Panc1 (cell line): ENCODE data around the gene NOL4L. TPM values are rescaled to one million over a fixed set of nuclear protein-coding genes. Genes with fewer than 3 reads are reported as not detected.
A peak's percentile ranks its signal among the peaks of the same experiment; 100 is the strongest.

Source experiments
- ATAC-seq: fragments of 200-7000 bp; cut with Tn5 transposase; 2 replicates; pipeline ENCODE4 v1.9.1; 2020; ENCODE audit warnings: mild to moderate bottlenecking, moderate library complexity
- BruUV-seq: library from RNA; stranded (reverse); fragments of 400-500 nt; replicated peaks from 2 replicates; lab custom pipeline; 2021; lab: Mats Ljungman, UMichigan
- CTCF ChIA-PET: fragments of 300-600 bp; sonication (Branson Sonifier 250); formaldehyde crosslinking; loops from one replicate; lab custom pipeline; 2022; ENCODE audit warnings: antibody characterized with exemption; lab: Charles Lee
- POLR2A ChIA-PET: fragments of 300-600 bp; sonication (Branson Sonifier 250); formaldehyde crosslinking; loops from one replicate; lab custom pipeline; 2022; ENCODE audit warnings: antibody characterized with exemption; lab: Charles Lee
- DNase-seq: peaks from one replicate; pipeline ENCODE4 v3.0.0-alpha.2; 2010; ENCODE audit warnings: low read depth, low spot score
- H3K27ac ChIP-seq: 2 replicates; pipeline ENCODE4 v1.5.1; 2011; ENCODE audit warnings: mild to moderate bottlenecking, low read length, inconsistent platforms
- H3K27me3 ChIP-seq: fragments of 200-500 bp; sonication (Bioruptor generic); 2 replicates; pipeline ENCODE4 v1.6.0; 2014; ENCODE audit warnings: low read length, inconsistent platforms; ENCODE audit not compliant: control insufficient read depth, insufficient read depth
- H3K36me3 ChIP-seq: fragments of 200-500 bp; sonication (Bioruptor generic); 2 replicates; pipeline ENCODE4 v1.5.1; 2014; ENCODE audit warnings: inconsistent platforms, mild to moderate bottlenecking, low read length, moderate library complexity; ENCODE audit not compliant: control insufficient read depth, insufficient read depth
- H3K4me1 ChIP-seq: 2 replicates; pipeline ENCODE4 v1.5.1; 2011; ENCODE audit warnings: inconsistent platforms, mild to moderate bottlenecking, low read length, moderate library complexity; ENCODE audit not compliant: control insufficient read depth, insufficient read depth
- H3K4me3 ChIP-seq, 2 experiments: 2 replicates each; pipeline ENCODE4 v1.5.1; 2011 to 2012; ENCODE audit warnings: low read depth in 2 of 2, low read length in 2 of 2, mild to moderate bottlenecking in 2 of 2, inconsistent platforms in 1 of 2, moderate library complexity in 1 of 2
- H3K9me3 ChIP-seq: fragments of 200-500 bp; sonication (Bioruptor generic); 2 replicates; pipeline ENCODE4 v1.5.1; 2014; ENCODE audit warnings: low read depth, mild to moderate bottlenecking, inconsistent platforms, low read length, moderate library complexity; ENCODE audit not compliant: control insufficient read depth, insufficient read depth
- POLR2AphosphoS5 ChIP-seq: IDR thresholded peaks from 2 replicates; pipeline ENCODE4 v1.6.1; 2012; ENCODE audit warnings: mild to moderate bottlenecking, low read depth, low read length, moderate library complexity
- SIN3A ChIP-seq: IDR thresholded peaks from 2 replicates; pipeline ENCODE4 v1.6.1; 2012; ENCODE audit warnings: low read depth, mild to moderate bottlenecking, low read length, moderate library complexity, borderline replicate concordance; ENCODE audit not compliant: insufficient read depth
- TCF7L2 ChIP-seq: IDR thresholded peaks from 2 replicates; pipeline ENCODE4 v1.6.1; 2011; ENCODE audit warnings: mild to moderate bottlenecking, low read depth, low read length, inconsistent platforms
- in situ Hi-C: cut with HindIII; loops from 2 replicates; pipeline ENCODE4 v1.10.0; 2016; ENCODE audit warnings: low sequenced_read_pairs, low pct_unique_long_range_greater_than_20kb
- intact Hi-C: fragments of 100-400 bp; cut with micrococcal nuclease; formaldehyde crosslinking; loops from one replicate; pipeline ENCODE4 v1.10.0; 2022; ENCODE audit not compliant: unreplicated experiment
- total RNA-seq: library from RNA; stranded (reverse); gene quantifications from one replicate; pipeline ENCODE4 v1.2.1, GENCODE V29; 2021; ENCODE audit not compliant: unreplicated experiment
- TF ChIP-seq, protein P1 (sequence below), 2 experiments: IDR thresholded peaks; 2 replicates each; pipeline ENCODE4 v1.6.1; 2011 to 2012; ENCODE audit warnings: low read depth in 2 of 2, control low read depth in 1 of 2, low read length in 1 of 2, mild to moderate bottlenecking in 1 of 2, moderate library complexity in 1 of 2; ENCODE audit not compliant: insufficient read depth in 1 of 2
- TF ChIP-seq, protein P2 (sequence below): fragments of 450-650 bp; IDR thresholded peaks from 2 replicates; pipeline ENCODE4 v1.5.1; 2017; ENCODE audit warnings: mild to moderate bottlenecking

NOL4L gene
- total RNA-seq, 1 experiment from 2014 or later: 21.6 TPM

DNA sequence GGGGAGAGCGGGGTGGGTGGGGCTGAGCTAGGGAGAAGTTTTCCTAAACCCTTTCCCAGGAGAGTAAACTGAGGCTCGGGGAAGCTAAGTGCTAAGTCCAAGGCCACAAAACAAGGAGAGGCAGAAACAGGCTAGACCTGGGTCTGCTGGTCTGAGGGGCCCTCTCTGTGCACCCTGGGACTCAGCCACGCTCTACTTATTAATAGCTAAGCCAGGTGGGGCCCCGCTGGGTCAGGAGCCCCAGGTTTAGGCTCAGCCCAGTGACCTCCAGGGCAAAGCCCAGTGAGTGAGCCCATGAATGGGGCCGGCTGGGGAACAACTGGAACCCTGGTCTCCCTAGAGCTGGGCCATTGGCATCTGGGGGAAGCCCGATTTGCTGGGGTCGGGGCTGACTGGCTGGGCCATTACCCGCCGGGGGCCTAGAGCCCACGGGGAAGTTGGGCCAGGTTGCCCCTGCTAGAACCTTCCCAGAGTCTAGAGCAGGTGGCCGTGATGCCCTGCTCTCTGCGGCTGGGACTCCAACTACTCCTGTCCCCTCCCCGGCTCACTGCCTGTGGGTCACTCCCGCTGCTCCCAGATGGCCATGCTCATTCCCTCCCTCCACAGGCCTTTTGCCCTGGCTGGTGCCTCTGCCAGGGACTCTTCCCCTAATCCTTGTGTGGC is 24.1 kb upstream of the NOL4L start:
- H3K9me3 ChIP-seq: no peaks in the 10 kb centered on the region
- in situ Hi-C loops (no loop called here), intact Hi-C loops (no loop called here)
- no peak overlapping the region for H3K4me3 ChIP-seq
- ChIA-PET CTCF (no interaction called here), POLR2A (no interaction called here)
- no peaks in the 10 kb centered on the region; the same call in 1 of the 2 replicates for H3K27me3 ChIP-seq
- no peak for ATAC-seq
- no TSS peak for BruUV-seq
- no peak for DNase-seq
- no peaks in the 10 kb centered on the region for H3K4me1 ChIP-seq
- no peak overlapping the region for H3K27ac ChIP-seq
- TF ChIP-seq, protein P1, sequence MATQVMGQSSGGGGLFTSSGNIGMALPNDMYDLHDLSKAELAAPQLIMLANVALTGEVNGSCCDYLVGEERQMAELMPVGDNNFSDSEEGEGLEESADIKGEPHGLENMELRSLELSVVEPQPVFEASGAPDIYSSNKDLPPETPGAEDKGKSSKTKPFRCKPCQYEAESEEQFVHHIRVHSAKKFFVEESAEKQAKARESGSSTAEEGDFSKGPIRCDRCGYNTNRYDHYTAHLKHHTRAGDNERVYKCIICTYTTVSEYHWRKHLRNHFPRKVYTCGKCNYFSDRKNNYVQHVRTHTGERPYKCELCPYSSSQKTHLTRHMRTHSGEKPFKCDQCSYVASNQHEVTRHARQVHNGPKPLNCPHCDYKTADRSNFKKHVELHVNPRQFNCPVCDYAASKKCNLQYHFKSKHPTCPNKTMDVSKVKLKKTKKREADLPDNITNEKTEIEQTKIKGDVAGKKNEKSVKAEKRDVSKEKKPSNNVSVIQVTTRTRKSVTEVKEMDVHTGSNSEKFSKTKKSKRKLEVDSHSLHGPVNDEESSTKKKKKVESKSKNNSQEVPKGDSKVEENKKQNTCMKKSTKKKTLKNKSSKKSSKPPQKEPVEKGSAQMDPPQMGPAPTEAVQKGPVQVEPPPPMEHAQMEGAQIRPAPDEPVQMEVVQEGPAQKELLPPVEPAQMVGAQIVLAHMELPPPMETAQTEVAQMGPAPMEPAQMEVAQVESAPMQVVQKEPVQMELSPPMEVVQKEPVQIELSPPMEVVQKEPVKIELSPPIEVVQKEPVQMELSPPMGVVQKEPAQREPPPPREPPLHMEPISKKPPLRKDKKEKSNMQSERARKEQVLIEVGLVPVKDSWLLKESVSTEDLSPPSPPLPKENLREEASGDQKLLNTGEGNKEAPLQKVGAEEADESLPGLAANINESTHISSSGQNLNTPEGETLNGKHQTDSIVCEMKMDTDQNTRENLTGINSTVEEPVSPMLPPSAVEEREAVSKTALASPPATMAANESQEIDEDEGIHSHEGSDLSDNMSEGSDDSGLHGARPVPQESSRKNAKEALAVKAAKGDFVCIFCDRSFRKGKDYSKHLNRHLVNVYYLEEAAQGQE (IDR thresholded peaks at IDR 0.05; ENCODE audit: insufficient read depth in 1 of 2, low read depth in 2 of 2, low read length in 1 of 2): no peak
- TF ChIP-seq POLR2AphosphoS5 (no peak), TCF7L2 (no peak), SIN3A (no peak)
- TF ChIP-seq, protein P2, sequence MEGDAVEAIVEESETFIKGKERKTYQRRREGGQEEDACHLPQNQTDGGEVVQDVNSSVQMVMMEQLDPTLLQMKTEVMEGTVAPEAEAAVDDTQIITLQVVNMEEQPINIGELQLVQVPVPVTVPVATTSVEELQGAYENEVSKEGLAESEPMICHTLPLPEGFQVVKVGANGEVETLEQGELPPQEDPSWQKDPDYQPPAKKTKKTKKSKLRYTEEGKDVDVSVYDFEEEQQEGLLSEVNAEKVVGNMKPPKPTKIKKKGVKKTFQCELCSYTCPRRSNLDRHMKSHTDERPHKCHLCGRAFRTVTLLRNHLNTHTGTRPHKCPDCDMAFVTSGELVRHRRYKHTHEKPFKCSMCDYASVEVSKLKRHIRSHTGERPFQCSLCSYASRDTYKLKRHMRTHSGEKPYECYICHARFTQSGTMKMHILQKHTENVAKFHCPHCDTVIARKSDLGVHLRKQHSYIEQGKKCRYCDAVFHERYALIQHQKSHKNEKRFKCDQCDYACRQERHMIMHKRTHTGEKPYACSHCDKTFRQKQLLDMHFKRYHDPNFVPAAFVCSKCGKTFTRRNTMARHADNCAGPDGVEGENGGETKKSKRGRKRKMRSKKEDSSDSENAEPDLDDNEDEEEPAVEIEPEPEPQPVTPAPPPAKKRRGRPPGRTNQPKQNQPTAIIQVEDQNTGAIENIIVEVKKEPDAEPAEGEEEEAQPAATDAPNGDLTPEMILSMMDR: no peak
- no peaks in the 10 kb centered on the region for H3K36me3 ChIP-seq

DNA sequence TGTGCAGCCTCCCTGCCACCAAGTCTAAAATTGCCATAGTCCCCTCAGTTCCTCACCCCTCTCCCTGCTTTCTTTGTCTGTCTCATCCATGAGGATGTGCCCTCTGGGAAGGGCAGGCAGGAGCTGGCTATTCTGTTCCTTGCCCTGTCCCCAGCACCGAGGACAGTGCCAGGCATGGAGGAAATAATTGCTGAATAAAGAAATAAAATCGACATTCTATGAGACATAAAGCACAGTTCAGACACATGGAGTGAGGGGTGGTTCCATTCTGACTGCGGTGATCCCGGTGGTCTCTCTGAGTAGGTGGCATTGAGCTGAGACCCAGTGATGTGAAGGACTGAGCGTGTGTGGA is 23.5 kb upstream of the NOL4L start:
- no peak for ATAC-seq
- ChIA-PET CTCF (interaction anchor here (0.6 kb wide), 1 partner anchor 93 kb away, joined by 3 read pairs; no protein-coding TSS in a partner anchor), POLR2A (no interaction called here)

More for the DNA sequence above, 23.5 kb upstream of the NOL4L start:
- no TSS peak for BruUV-seq
- in situ Hi-C loops (no loop called here), intact Hi-C loops (no loop called here)
- H3K9me3 ChIP-seq: no peaks in the 10 kb centered on the region
- DNase-seq: no peak
- H3K27me3 ChIP-seq: no peaks in the 10 kb centered on the region; the same call in 1 of the 2 replicates
- H3K4me1 ChIP-seq: no peaks in the 10 kb centered on the region
- no peaks in the 10 kb centered on the region for H3K36me3 ChIP-seq
- no peak overlapping the region for H3K27ac ChIP-seq
- no peak for TF ChIP-seq POLR2AphosphoS5
- TF ChIP-seq, protein P2: no peak
- TF ChIP-seq SIN3A: no peak
- TF ChIP-seq, protein P1 (IDR thresholded peaks at IDR 0.05; ENCODE audit: insufficient read depth in 1 of 2, low read depth in 2 of 2, low read length in 1 of 2): peak in 1 of 2 experiments; percentile 23; a peak in 1 of 4 replicates
- no peak overlapping the region for H3K4me3 ChIP-seq
